CD4-positive, alpha-beta T cell treated with Interleukin-15 for 4 hours (primary cell): ENCODE measurements around the gene SDF4.

Source experiments
- DNase-seq: peaks from one replicate; pipeline ENCODE4 v3.0.0-alpha.2; 2020; ENCODE audit warnings: low spot score

SDF4 gene

DNA sequence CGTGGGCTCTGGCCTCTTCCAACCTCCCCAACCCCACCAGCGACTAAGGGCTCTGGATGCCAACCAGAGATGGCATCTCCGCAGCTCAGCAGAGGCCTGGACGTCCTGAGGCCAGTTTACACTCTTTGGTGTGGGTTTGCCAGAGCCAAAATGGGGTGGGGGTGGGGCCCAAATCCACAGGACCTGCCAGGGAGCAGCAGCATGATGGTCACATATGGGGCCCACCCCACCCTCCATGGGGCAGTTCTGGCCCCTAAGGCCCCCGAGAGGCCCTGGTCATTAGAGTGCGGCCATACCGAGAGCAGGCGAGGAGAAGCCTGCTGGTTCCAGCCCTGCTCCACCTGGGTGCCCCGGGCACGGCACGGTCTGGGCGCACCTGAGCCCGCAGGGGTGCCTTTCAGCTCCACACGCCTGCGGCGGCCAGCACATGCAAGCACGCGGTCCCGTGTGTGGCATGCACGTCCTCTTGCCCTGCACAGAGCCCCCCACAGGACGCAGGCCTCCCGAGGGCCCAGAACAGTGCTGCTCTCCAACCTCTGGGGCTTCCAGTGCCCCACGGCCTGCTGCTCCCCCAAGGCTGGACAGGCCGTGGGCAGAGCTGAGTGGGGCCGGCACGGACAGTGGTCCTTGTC is 9.9 kb upstream of the SDF4 start:
- no peak for DNase-seq

DNA sequence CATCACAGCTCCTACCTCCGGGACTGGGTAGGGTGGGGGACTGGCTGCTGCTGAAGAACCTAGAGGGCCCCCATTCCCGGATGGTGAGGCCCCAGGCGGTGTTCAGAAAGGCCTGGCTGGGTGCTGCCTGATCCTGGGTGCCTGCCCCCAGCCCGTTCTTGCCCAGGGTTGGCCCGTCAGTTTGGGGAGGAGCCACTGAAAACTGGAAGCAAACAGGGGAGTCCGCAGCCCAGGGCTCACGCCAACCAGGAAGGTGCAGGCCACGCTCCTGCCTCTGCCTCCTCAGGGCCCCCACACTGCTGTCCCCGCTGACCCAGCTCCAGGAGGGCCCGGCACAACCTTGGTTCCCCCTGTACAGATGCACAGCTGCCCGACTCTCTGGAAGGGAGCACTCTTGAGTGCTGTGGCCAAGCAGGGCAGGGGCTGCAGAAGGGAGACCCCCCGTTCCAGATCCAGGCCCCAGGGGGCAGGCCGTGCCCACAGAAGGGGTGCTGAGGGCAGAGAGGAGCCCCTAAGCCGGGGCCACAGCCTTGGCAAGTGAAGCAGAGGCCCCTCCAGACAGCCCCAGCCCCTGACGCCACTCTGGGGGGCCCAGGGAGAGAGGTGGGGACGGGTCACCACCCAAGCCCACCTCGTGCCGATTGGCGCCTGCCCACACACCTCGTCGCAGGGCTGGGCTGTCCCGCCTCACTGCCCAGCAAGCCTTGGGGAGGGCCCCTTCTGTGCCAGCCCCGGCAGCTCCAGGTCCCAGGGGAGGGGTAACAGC is 9.2 kb upstream of the SDF4 start:
- no peak for DNase-seq

DNA sequence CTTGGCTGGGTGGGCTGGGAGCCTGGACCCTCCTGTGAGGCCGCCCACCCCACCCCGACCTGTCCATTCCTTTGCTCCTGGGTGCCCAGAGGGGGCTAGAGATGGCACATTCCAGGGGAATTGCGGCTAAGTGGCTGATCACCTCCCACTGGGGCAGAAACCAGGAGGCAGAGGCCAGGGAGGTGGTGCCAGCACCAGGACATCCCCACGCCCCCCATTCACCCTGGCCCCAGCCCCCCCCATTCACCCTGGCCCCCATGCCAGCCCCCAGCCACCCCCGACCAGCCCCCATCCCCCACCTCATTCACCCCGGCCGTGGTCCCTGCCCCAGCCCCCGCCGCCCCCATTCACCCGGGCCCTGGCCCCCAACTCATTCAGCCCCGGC is 8.5 kb upstream of the SDF4 start:
- DNase-seq, result no peak

DNA sequence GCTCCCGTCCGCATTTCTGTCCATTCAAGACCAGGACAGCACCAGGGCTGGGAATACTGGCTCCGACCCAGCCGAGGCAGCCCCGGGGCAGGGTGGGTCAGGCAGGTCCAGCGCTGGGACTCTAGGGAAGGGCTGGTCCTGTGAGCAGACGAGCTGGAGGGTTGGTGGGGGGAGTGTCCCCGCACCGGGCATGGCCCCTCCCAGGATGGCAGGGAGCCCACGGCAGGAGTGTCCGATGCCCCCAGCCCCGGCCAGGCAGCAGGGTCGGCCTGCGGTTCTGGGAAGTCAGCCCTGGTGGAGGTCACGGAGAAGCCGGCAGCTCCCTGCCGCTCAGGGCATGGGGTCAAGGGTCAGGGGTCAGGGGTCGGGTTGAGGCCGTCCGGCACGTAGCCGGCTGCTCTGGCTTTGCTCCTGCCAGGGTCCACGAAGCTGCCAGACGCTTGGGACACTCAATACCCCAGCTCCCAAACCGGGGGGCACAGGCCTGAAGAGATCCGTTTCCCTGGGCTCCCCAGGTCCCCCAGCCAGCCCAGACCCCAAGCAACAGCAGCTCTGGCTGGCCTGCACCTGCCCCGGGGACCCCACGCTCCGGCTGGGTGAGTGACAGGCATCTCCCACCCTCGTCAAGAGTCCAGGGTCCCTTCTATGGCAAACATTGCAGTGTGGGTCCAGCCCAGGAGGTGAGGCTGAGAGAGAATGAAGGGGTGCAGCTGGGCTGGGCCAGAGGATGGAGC is 8.0 kb upstream of the SDF4 start:
- DNase-seq, result no peak

DNA sequence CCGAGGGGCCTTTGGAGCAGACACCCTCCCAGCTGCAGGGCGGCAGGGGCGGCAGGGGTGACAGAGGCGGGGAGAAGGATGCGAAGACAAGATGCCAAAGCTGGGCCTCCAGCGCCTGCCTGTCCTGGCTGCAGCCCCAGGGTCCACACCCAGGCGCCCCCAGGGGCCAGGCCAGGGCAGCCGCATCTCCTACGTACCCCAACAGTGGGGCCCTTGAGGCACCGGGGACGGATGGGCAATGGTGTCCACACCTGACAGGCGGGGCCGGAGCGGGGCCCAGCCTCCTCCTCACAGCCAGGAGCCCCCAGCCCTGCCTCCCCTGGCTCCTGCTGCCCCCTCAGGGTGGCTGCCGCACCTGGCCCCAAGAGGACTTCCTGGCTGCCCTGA is 7.4 kb upstream of the SDF4 start:
- no peak for DNase-seq

DNA sequence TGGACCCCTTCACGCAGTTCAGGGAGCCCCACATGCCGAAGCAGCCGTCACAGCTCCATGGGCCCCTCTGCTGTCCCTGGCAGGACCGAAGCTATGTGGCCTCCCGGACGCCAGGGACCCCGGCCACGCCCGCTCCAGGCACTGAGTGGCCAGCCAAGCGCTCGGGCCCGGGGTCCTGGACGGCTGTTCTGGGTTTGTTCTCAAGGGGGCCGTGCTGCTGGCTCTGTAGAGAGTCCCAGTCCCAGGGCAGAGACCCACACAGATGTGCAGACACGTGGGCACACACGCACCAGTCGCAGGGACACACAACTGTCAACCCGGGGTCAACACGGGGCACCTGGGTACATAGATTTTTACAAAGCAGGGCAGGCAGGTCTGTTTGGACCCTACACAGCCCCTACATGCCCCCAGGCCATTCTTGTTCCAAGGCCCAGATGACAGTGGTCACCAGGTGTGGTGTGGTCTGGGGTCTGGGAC is 6.9 kb upstream of the SDF4 start:
- DNase-seq, result no peak

DNA sequence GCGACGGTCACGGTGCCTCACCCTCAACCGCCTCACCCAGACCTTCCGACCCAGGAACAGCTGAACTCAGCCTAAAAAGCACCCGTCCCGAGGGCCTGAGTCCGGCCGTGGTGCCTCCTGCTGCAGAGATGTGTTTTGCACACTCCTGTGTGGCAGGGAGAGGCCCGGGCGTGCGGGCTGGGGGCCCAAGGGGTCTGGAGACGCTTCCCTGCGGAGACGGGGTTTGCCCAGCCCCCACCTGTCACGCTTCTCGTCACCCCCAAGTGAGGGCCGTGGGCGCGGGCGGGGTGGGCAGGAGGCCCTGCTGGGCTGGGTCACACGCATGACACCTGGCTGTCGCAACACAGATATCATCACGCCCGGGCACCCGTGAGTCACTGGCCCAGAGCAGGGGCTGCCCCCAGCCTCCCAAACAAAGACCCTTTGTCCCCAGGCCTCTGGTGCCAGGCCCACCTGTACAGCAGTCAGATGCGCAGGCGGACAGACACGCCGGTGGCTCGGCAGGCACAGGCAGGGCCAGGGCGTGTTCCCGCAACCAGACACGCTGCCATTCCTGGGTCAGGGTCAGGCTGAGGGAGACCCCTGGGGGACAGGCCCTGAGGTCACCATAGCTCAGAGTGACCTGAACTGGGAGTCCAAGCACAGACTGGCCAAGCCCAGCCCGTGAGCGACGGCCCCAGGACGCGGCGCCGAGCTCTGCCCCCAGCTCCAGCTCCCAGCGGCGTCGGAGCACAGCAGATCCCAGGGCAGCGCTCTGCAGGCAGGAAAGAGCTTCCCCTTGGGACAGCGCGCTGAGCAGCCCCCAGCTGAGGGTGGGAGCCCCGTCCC is 6.3 kb upstream of the SDF4 start:
- DNase-seq, result no peak

DNA sequence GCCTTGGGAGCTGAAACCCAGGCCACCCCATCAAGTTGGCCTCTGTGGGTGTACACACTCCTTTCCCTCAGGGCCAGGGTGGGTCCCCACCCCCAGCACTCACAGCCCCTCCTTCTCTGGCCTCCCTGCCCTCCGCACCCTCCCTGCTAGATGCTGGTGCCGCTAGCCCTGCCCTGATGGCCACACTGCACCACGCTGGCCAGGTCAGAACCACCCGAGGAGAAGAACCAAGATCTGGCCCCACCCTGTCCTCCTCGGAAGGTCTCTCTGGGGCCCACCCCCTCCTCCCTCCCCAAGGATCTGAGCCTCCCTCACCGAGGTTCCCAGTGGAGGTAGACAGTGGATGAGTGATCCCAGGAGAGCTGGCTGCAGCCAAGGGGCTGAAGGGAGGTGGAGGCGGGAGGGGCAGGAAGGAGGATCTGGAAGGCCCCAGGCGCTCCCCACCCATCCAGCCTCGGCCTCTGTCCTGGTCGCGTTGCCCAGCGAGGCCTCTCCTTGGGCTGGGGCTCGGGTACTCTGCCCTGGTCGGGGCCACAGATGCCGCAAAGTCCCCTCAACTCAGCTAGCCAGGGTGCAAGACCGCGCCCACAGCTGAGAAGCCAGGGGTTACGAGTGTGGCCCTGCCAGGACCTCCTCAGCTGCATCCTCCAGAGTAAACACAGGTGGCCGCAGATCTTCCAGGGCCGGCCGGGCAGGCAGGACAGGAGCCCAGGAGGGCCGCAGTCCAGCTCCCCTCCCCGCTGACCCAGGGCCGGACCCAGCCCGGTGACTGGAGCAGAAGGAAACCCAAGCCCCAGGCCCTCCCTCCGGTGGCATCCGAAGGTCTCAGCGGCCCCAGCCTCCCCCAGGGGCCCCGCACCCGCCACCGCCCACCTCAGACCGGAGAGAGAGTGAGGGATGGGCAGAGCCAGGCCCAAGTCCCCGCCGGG is 5.4 kb upstream of the SDF4 start:
- DNase-seq, result no peak

DNA sequence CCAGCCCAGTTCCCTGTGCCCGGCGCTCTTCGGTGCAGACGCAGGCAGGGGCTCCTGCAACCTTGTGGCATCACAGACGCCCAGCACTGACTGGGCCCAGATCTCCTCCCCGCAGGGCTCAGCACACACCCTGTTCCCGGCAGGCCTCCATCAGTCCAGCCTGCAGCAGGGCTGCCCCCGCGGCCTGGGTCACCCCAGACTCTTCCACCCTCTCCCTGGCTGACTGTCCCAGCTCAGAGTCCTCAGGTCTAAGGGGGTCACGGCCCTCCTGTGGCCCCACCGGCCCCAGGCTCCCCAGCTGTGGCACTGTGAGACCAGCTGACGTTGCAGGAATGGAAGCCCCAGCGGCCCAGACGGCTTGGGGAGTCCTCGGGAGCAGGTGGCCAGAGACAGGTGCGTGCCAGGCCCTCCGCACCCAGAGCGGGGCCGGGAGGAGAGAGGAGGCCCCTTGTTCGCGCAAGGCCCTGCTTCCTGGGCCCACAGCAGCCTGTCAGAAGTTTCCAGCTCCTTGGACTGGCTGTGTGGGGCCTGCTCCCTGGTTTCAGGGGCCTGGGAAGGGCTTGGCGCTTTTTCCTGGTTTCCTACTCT is 4.5 kb upstream of the SDF4 start:
- no peak for DNase-seq

DNA sequence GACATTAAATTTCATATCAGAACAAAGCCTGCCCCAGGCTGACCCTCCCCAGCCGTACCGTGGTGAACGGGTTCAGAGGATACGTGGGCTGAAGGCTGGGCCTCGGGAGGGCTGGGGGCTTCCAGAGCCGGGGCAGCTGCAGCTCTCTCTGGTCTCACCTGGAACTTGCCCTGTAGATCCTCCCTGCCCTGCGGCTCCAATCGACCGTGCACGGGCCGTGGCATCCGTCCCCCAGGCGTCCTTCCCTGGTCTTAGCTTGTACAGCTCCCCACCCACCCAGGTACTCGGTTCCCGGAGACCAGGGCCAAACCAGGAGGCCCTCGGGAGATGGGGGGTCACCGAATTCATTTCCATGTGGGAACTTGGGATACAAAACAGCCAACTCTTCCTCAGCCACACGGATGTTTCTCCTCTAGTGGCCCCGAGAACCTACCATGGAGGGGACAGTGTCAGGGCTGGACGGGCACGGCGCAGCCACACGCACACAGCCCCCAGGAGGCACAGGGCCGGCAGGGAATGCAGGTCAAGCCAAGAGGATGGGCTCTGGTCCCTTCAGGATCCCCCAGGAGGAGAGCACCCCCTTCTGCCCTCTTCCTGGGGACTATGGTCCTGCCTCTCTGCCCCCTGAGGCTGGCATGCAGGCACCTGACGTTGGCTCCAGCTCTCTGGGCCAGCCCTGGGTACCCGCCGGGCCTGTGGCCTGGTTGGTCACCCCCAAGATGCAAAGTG is 3.4 kb upstream of the SDF4 start:
- no peak for DNase-seq

DNA sequence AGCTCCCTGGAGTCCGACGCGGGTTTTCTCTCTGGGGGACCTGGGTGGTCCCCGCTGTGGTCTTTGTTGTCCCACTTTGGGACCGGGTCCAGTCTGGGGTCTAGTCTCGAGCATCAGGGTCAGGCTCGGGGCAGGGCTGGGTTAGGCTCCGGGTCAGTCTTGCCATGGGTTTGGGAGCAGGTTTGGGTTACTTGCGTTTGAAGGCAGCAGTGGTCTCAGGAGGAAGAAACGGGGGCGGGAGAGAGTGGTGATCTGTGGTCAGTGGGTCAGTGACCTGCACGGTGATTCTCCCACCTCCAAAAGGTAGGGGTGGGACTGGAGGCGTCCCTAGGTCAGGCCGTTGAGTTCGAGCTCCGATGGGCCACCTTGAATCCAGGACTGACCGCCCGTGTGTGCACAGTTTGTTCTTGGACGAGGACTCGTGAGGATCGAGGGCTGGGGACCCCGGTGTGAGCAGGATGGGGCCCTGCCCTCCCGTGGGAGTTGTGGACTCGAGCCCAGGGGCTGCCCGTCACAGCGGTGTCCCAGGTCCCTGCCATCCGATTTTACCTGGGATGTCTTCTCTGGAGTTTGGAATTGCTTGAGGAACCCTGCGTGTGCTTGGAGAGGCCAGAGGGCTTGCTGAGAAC is 2.5 kb upstream of the SDF4 start:
- DNase-seq, result no peak

DNA sequence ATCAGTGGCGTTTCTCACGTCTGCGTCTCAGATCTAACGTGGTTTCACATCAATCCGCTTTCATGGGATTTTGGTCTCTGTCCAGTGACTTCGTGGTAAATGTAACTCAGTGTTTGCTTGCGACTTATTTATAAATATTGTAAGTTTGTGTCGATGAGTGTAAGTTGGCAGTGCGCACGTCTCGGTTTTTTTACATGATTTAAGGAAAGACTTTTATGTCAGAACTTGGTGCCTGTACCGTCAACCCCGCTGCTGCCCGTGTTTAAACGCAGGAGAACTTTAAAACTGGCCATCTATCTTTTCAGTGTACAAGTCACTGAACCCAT is 1.7 kb upstream of the SDF4 start:
- no peak for DNase-seq

DNA sequence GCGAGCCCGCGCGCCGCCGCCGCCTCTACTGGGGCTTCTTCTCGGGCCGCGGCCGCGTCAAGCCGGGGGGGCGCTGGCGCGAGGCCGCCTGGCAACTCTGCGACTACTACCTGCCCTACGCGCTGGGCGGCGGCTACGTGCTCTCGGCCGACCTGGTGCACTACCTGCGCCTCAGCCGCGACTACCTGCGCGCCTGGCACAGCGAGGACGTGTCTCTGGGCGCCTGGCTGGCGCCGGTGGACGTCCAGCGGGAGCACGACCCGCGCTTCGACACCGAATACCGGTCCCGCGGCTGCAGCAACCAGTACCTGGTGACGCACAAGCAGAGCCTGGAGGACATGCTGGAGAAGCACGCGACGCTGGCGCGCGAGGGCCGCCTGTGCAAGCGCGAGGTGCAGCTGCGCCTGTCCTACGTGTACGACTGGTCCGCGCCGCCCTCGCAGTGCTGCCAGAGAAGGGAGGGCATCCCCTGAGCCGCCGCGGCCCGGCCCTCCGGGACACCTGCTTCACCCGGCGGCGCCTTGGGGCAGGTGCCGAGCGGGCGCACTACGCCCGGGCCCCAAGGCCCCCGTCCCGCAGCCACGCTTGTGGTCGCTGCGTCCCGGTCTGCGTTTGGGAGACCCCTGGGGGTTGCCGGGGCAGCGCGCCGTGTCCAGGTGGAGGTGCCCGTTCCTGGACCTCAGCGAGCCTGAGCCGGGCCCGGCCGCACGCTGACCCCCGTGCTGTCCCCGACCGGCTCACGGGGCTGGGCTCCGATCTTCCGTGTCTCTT is 1.2 kb upstream of the SDF4 start:
- DNase-seq, result no peak

DNA sequence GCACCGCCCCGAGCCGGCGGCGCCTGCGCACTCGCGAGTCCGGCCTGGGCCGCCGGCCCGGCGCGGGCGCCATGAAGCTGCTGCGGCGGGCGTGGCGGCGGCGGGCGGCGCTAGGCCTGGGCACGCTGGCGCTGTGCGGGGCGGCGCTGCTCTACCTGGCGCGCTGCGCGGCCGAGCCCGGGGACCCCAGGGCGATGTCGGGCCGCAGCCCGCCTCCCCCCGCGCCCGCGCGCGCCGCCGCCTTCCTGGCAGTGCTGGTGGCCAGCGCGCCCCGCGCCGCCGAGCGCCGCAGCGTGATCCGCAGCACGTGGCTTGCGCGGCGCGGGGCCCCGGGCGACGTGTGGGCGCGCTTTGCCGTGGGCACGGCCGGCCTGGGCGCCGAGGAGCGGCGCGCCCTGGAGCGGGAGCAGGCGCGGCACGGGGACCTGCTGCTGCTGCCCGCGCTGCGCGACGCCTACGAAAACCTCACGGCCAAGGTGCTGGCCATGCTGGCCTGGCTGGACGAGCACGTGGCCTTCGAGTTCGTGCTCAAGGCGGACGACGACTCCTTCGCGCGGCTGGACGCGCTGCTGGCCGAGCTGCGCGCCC is 501 bp upstream of the SDF4 start, which contains the start of gene B3GALT6:
B3GALT6 (plus strand) TSS at position 30 of the 588 bp plus-strand sequence; CDS start at position 72, 42 bp downstream.
- DNase-seq, result no peak

DNA sequence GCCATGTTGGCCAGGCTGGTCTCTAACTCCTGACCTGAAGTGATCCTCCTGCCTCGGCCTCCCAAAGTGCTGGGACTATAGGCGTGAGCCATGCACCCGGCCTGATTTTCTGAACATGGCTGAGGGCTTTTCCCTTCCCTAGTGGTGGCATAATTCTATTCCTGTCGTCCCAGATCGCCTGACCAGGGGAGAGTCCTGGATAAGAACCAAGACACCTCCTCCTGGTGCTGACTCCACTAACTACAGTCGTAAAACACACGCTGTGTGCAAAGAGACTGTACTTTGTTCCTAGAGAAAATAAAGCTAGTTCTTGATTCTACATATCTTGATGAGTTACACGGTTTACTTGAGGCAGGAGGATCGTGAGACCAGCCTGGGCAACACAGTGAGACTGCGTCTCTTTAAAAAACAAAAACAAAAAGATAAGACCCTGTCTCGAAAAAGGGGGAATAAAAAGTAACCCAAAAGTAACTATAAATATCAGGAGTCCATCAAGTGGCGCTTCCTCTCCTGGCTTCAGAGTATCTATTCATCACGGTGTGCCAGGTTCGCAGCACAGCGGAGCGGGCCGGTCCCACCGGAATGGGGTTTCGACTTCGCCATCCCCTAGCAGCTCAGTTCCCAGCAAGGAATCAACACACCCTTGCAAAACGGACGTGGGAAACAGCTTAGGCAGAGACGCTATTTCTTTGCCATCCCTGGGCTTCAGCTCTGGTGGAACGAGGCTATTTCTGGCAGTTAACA is 973 bp downstream of the SDF4 start:
- no peak for DNase-seq

DNA sequence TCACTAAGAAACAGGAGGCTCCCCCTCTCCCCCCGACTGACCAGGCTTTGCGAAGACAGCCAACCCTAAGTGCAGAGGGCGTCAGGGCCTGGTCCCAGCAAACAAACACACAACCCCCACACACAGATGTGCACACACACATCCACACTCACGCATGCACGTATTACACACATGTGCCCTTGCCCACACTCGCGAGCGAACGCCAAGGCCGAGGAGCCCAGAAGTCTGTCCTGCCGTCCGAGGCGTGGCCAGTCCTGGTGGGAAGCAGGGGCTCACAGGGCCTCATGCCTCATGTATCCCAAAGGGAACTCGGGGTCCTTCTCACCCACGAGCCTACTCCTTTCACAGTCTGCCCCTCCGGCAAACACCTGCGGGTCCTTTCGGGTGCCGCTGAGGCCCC is 2.0 kb downstream of the SDF4 start:
- no peak for DNase-seq

DNA sequence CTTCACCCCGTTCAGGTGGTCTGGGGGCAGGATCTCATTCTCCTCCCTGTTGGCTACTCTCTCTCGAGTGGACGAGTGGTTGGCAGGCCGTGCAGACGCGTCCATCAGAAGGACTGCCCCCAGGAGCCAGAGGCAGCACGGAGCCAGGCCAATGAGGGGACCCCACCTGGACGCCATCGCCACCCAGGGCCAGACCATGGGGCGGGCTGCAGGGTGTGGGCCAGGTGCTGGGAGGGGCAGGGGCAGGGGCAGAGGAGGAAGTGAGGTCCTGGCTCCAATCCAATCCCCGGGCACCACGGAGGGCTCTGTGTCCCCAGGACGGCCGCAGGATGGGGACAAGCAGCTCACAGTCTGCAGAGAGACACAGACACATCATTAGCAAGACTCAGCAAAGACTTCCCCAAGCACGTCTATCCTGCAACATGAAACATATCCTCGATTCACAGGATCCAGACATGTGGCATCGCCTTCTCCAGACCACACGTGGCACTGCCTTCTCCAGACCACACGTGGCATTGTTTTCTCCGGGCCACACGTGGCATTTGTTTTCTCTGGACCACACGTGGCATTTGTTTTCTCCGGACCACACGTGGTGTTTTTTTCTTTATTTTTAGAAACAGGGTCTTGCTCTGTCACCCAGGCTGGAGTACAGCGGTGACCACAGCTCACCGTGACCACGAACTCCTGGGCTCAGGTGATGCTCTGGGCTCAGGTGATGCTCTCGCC is 3.0 kb downstream of the SDF4 start:
- DNase-seq, result no peak
